HG03159 (cell line): ENCODE data around the gene PLIN1.

Experiments
- ATAC-seq: cut with Tn5 transposase; IDR thresholded peaks from one replicate; pipeline ENCODE4 v1.9.1; 2021; ENCODE audit warnings: mild to moderate bottlenecking, moderate library complexity; ENCODE audit not compliant: unreplicated experiment

The PLIN1 gene

DNA sequence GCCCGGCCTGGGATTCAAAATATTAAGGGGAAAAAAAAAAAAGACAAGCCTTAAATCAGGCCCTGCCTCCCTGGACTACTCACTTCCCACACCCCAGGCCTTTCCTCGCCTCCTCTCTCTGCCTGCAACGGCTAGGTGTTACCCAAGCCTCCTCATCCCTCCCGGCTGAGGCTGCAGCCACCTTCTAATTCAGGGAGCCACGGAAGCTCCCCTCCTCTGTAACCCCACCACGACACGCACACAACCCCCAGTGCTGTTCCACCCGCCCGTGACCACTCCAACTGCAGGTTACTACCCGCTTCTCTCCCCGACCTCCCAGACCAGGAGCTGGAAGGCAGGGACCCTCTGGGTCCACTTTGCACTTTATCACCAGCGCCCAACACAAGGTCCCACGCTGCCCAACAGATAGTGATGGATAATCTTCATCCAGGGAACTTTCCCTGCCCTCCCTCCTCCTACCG is 24.8 kb downstream of the PLIN1 start:
- ATAC-seq, result no peak

DNA sequence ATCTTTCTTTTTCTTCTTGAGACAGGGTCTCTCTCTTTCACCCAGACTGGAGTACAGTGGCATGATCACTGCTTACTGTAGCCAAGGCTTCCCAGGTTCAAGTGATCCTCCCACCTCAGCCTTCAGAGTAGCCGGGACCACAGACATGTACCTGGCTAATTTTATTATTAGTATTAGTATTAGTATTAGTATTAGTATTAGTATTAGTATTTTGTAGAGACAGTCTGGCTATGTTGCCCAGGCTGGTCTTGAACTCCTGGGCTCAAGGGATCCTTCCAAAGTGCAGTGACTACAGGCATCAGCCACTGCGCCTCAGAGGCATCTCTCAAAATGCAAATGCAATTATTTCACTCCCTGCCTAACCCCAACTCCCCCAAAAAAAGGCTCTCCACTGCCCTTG is 25.6 kb downstream of the PLIN1 start:
- ATAC-seq, result no peak

DNA sequence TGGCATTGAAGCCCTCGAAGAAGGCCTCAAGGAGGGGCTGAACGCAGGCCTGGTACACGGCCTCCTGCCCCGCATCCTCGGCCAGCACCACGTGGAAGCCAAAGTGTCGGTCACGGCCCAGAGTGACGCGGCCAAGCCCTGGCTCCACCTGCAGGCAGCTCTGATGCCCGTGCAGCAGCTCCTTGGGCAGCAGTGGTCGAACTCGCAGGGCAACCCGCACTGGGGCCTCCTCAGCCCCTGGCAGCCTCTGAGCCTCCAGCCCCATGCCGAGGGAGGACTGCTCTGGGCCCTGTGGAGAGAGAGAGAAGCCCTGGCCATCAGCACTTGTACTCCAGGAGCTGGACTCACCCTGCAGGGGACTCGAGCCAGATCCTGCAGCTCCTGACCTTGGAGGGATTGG is 26.5 kb downstream of the PLIN1 start:
- no peak for ATAC-seq

DNA sequence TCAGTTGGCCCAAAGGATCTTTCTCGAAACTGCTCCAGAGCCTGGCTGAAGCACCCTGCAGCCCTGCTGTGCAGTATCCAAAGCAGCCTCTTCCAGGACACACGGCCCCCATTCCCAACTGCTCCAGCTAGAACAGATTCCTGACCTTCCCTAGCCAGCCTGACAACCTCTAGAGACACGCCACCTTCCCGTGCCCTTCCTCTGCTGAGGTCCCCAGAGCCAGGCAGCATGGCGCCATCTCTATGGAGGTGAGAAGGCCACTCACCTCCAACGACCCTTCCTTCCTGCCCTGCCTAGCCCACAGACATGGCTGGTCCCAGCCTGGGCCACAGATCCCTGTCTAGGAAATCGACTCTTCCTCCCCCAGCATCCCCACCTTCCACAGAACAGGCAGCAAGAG is 27.0 kb downstream of the PLIN1 start:
- ATAC-seq, result no peak

DNA sequence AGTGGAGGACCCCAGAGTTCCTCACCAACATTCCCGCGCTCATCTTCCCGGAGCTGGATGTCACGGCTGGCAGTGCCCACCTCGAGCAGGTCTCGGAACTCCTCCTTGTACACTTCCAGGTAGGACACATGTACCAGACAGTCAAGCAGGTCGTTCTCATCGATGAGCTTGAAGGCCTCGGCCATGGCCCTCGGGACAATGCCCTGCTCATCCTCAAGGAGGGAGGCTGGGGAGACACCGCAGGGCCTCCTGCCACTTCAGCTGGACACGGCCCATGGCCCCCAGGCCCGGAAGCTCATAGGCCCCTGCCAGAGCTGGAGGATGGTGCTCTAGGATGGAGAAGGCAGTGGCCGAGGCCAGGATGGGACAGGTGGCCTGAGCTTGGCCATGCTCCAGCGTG is 29.5 kb downstream of the PLIN1 start:
- ATAC-seq, result no peak

DNA sequence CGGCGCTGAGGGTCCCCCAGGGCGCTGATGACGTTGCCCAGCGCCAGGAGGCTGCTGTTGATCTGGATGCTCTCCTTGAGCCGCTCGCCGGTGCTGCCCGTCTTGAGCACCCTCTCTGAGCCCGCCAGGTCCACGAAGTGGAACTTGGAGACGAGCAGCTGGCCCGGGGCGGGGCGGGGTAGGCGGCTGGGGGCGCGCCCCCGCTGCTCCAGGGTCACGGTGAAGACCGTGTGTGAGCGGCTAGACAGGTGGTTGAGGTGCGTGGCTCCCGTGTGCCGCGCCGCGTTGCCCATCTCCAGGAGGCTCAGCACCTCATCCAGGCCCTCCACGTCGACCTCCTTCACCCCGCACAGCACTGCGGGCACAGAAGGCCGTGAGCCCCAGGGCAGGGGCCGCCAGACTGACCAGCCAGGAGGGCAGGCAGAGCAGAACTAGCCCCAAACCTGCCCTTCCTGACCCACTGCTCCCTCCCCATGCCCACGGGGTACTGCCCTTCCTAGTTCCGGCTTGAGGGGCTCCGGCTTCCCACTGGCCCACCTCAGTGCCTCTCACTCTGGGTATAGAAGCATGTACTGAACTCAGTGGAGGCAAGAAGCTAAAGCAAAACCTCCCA is 30.0 kb downstream of the PLIN1 start:
- no peak for ATAC-seq

DNA sequence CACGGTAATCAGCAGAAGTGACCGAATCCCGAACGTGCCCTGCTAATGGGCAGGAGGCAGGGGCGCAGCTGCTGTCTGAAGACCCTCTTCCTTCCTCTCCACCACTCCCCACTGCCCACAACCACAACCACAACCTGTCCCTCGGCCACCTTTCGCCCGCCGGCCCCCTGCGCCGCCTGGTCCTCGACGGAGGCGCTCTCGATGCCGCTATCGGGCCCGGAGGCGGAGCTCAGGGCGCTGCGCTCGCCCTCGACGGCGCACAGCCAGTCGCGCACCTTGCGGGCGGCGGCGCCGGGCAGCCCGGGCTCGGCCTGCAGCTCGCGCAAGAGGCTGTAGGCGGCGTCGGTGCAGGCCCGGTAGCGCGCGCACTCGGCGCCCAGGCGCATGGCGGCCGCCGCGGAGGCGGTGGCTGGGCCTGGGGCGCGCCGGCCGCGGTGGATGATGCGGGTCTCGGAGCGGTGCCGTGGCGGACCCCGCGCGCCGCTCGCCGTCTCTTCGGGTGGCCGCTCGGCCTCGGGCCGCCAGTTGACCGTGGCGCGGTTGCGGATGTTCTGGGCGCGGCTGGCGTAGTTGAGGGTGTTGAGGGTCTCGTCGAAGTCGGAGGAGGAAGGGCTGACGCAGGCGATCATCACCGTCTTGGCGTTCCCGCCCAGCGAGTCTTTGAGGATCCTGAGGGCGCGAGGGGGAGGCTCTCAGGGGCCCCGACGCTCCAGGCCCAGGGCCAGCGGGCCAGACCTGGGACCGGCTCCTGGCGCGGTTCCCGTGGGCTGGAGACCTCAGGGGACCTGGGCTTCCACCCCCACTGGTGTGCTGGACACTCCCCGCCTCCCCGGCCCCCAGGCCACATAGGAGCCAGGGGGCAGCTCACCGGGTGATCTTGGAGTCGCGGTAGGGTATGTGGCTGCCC is 30.8 kb downstream of the PLIN1 start:
- ATAC-seq, result no peak

DNA sequence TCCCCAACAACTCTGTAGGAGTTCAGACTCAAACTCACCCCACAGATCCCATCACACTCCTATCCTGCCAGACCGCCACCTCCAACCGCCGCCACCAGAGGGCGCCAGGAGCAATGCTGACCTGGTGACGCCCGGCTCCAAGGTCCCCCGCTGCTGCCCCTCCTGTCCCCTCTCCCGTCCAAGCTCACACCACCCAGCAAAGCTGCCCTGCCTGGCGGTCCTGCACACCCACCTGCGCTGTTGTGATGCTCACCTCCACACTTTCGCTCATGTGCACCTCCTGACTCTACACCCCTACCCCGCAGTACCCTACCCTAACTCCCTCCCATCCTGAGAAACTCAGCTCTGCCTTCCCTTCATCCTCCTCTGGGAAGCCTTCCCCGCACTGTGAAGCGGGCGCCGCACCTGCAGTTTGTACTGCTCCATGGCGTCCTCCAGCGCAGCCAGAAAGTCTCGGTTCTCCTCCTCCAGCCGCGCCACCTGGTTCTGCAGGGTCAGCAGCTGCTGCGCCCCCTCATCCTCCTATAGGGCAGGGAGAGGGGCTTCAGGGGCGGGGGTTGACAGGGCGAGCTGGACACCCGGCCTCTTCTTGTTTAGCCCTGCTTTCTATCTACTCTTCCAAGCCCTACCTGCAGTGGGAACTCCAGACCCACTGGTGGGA is 31.8 kb downstream of the PLIN1 start:
- ATAC-seq, result no peak

DNA sequence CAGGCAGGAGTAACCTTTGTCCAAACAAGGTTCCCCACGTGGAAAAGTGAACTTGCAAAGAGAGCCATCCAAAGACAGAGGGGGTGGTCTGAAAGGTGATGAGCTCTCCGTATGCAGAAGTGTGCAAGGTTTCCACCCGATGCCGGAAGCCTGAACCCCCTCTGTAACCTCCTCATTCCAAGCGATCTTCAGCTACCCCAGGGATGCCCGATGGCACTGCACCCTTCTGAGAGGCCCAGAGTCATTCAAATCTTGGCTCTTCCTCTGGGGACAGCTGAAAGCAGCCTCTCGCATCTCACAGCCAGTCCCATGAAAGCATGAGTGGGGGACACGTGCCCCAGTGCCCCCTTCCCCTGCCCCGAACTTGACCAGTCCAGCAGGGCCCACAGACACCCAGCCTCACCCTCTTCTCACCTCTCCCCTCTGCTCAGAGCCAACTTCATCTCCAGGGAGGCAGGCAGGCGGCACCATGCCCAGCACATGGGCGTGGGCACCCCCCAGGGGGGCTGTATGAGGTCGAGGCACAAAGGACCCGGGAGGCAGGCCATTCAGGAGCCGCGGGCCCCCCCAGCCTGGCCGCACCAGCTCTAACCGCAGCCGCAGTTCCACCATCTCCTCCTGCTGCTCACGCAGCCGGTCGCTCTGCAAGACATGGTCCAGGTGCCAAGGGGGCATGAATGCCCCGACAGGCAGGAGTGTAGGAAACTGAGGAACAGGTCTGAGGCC is 32.6 kb downstream of the PLIN1 start:
- no peak for ATAC-seq

DNA sequence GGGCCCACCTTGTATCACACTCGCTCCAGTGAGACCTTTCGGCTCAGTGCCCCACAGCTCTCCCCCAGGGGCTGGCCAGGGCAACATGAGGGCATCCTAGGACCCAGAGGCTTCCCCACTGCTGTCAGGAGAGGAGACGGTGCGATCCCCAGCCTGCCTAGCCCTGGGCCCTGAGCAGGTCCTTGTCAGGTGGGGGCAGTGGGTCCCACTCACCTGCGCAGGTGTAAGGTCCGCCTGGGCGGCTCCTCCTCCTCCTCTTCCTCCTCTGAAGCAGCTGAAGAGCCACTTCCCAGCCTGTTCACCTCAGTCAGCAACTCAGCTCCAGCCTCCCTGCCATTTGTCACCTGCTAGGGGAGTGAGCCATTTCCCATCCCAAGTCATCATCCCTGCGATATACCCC is 33.5 kb downstream of the PLIN1 start:
- no peak for ATAC-seq

DNA sequence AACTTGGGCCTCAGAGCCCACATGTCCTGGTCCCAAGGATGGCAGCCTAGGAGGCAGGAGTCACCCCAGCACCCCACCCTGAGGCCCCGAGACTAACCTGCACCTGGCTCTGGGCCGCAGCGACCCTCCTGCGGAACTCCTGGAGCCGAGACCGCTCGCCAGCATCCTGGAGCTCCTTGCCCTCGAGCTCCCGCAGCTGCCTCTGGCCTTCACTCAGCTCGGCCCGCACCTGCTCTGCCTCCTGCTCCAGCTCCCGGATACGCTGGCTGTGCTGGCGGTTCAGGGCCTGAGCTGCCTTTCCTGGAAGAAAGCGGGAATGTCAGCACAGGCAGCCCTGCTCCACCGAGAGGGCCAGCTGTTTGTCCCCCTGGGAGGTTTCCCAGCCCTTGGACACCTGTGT is 37.1 kb downstream of the PLIN1 start:
- ATAC-seq, result no peak

DNA sequence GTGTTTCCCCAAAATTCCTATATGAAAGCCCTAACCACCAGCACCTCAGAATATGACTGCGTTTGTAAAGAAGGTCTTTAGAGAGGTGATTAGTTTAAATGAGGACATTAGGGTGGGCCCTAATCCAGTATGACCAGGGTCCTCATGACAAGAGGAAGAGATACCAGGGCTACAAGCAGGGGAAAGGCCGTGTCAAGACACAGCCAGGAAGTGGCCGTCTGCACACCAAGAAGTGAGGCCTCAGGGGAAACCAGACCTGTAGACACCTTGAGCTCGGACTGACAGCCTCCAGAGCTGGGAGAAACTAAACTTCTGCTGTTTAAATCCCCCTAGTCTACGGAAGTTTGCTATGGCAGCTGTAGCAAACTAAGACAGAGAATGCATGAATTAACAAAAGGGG is 38.1 kb downstream of the PLIN1 start:
- ATAC-seq, result no peak

DNA sequence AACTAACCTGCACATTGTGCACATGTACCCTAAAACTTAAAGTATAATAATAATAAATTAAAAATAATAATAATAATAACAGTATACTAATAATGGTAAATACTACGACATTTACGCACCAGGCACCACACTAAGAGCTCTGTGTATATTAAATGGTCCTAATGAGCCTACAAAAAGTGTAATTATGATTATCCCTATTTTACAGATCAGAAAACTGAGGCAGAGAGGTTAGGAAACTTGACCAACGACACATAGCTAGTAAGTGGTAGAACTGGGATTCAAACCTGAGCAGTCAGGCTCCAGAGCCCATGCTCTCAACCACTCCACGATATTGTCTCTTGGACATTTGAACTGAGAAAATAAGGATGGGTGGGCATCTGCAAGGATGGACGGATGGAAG is 38.9 kb downstream of the PLIN1 start:
- no peak for ATAC-seq

DNA sequence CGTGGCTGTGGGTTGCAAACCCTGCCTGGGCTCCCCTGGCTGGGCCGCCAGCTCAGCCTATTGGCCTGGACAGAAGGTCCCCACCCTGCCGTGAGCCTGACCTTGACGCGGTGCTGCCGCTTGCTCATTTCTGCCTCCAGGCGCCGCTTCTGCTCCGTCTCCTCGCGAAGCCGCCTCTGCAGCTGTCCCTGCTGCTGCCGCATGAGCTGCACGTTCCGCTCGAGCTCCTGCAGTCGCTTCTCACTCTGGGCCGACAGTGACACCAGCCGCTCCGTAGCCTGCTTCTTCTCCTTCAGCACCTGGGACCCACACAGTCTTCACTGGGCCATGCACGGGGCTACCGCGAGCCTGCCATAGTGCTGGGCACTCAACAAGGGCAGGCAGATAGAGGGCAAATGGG is 45.6 kb downstream of the PLIN1 start:
- ATAC-seq, result no peak

DNA sequence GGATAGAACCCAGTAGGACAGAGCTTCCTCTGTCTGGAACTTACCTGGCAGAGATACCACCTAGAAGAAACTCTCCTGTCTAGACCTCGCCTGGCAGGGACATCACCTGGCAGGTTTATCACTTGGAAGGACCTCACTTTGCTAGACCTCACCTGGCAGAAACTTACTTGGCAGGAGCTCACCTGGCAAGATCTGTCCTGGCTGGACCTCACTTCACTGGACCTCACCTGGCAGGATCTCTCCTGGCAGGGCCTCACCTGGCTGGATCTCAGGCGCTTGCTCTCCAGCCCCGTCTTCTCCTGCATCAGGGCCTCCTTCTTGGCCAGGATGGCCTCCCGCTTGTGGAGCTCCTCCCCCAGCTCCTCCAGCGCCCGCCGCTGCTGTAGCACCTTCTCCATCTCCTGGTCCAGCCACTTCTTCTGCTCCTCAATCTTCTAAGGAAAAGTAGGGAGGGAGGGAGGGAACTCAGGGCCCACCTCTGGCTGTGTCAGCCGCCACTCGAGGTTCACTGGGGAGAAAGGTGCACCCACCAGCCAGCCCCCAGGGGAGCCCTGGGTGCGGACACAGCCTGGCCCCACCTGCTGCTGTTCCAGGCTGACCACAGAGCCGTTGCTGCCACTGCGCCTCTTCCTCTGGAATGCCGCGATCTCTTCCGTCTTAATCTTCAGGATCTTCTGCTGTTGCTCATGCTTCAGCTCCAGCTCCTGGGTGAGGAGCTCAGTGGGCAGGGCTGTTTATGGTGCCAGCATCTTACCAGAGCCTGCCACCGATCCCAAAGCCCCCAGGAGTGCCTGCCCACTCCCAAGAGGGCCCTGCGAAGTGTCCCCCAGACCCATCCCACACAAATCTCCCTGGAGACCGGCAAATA is 46.4 kb downstream of the PLIN1 start:
- ATAC-seq, result no peak

DNA sequence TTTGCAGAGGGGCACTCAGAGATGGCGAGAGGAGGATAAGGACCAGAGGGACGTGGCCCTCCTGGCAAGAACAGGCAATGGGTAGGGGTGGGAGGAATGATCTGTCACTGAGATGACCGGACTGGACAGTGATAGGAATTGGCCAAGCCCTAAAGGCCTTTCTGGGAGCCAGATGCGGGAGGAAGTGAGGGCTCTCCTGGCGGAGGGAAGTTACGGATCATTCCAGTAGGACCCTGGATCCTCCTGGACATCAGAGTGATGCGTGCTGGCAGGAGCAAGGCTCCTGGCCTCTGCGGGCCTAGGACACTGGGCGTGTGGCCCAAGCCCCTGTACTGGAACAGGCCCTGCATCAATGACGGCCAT is 47.3 kb downstream of the PLIN1 start:
- no peak for ATAC-seq

DNA sequence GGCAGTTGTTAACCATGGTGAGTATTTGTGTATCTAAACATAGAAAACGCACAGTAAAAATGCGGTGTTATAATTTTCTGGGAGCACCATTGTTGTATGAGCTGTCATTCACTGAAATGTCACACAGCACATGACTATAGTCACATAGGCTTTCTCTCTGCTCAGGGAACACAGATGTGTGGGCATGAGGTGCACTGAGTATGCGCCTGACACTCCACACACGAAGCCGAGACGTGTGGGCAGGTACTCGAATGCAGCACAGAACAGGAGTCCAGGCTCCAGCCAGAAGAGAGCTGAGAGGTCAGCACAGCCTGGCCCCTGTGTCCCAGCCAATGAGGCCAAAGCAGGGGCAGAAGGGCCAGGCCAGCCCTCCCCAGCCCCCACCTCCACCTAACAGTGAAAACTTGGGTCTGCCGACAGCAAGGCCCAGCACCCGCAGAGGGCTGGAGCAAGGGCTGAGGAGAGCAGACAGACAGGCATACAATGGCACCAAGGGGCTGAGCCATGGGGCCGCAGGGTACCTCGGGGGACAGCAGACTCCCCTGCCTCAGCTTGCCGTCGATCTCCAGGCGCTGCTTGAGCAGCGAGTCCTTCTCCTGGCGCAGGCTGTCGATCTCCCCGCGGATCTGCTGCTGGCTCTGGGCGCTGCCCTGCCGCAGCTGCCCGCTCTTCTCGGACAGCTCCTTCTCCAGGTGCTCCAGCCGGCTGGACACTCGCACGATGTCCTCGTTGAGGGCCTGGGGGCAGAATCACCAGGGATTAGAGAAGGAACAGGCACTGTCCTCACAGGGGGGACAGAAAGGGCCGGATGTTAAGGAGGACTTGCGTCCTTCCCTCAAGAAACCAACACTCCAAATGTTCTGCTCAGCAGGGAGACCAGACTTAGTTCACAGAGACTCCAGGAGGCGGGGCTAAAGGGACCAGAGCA is 47.9 kb downstream of the PLIN1 start:
- ATAC-seq, result no peak

DNA sequence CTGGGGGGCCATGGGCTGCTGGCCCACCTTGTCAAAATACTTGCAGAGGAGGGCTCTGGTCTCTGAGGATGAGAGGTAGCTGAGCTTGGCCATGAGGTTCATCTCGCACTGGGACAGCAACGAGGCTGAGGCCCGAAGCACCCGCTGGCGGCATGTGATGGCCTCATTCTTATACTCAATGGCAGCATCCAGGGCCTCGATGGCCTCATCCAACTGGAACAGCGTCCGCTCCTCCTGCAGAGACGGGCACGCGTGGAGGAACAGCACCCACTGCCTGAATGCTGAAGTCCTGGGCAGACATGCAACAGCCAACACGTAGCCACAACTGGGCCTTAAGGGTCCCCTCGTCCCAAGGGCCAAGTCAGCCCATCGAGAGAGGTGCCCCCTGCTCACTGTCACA is 48.9 kb downstream of the PLIN1 start:
- ATAC-seq, result no peak

DNA sequence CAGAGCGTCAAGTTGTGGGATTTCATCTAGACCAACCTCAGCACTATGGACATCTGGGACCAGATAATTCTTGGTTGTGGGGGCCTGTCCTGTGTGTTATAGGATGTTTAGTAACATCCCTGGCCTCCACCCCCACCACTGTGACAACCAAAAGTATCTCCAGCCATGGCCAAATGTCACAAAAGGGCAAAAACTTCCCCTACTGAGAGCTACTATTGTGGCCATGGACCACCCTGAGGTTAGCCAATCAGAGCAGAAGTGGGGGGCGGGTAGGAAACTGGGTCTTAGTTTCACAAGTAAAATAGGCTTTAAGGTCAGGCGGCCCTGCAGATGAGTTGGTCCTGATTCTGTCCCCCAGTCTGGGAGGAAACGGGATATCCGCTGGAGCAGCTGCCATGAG is 49.3 kb downstream of the PLIN1 start:
- no peak for ATAC-seq
